ENCODE measurements around the gene ARMH1. TPM values are rescaled to one million over a fixed set of nuclear protein-coding genes. Genes with fewer than 3 reads are reported as not detected.

The ARMH1 gene
- total and polyA plus RNA-seq, 4 donors = 0.63 to 6.7 (median 1.8) TPM

GRCh38 chr1:44681905-44682882 is 7.7 kb downstream of the ARMH1 start:
- intact Hi-C loops (cut with DNase I) = no loop called here
- DNase-seq = no peak
- WGBS, 2 donors = 76 to 82% methylated on average over 14 of the region's 14 CpGs

GRCh38 chr1:44682883-44683265 is 8.4 kb downstream of the ARMH1 start:
- intact Hi-C loops (cut with DNase I) = no loop called here
- ATAC-seq (ENCODE audit: low FRiP score) = no peak
- Histone ChIP-seq H3K27ac (ENCODE audit: low read depth in 1 of 2, low read length in 2 of 2) (no peak overlapping the region), H3K9me3 (ENCODE audit: control insufficient read depth, low read length) (no peaks in the 10 kb centered on the region), H3K4me3 (ENCODE audit: low read length in 2 of 2) (no peak overlapping the region), H3K4me1 (ENCODE audit: control insufficient read depth in 1 of 2, insufficient read depth in 2 of 2, low read length in 2 of 2) (no peaks in the 10 kb centered on the region), H3K27me3 (ENCODE audit: control insufficient read depth in 1 of 2, insufficient read depth in 2 of 2, low read length in 1 of 2) (no peaks in the 10 kb centered on the region), H3K36me3 (ENCODE audit: control insufficient read depth in 1 of 2, insufficient read depth in 2 of 2, low read length in 1 of 2) (no peaks in the 10 kb centered on the region)
- DNase-seq = no peak
- 95% methylated on average over 3 of the region's 3 CpGs for WGBS, 2 donors

More at GRCh38 chr1:44681905-44682882, 7.7 kb downstream of the ARMH1 start:
- no peaks in the 10 kb centered on the region for H3K9me3 ChIP-seq (ENCODE audit: control insufficient read depth, low read length)
- H3K27ac ChIP-seq (ENCODE audit: low read depth in 1 of 2, low read length in 2 of 2) = no peak overlapping the region
- no peak for ATAC-seq (ENCODE audit: low FRiP score)
- no peaks in the 10 kb centered on the region for H3K36me3 ChIP-seq (ENCODE audit: control insufficient read depth in 1 of 2, insufficient read depth in 2 of 2, low read length in 1 of 2)
- no peaks in the 10 kb centered on the region for H3K4me1 ChIP-seq (ENCODE audit: control insufficient read depth in 1 of 2, insufficient read depth in 2 of 2, low read length in 2 of 2)
- no peaks in the 10 kb centered on the region for H3K27me3 ChIP-seq (ENCODE audit: control insufficient read depth in 1 of 2, insufficient read depth in 2 of 2, low read length in 1 of 2)
- no peak overlapping the region for H3K4me3 ChIP-seq (ENCODE audit: low read length in 2 of 2)

GRCh38 chr1:44684525-44684924 is 10.0 kb downstream of the ARMH1 start:
- H3K27me3 ChIP-seq (ENCODE audit: control insufficient read depth in 1 of 2, insufficient read depth in 2 of 2, low read length in 1 of 2) = no peaks in the 10 kb centered on the region
- H3K36me3 ChIP-seq (ENCODE audit: control insufficient read depth in 1 of 2, insufficient read depth in 2 of 2, low read length in 1 of 2) = no peaks in the 10 kb centered on the region
- intact Hi-C loops (cut with DNase I) = no loop called here
- no peak for DNase-seq
- H3K4me3 ChIP-seq (ENCODE audit: low read length in 2 of 2) = no peak overlapping the region
- 89 to 92% methylated on average over 1 of the region's 1 CpG for WGBS, 2 donors
- H3K9me3 ChIP-seq (ENCODE audit: control insufficient read depth, low read length) = no peaks in the 10 kb centered on the region
- no peak overlapping the region for H3K27ac ChIP-seq (ENCODE audit: low read depth in 1 of 2, low read length in 2 of 2)
- no peaks in the 10 kb centered on the region for H3K4me1 ChIP-seq (ENCODE audit: control insufficient read depth in 1 of 2, insufficient read depth in 2 of 2, low read length in 2 of 2)
- no peak for ATAC-seq (ENCODE audit: low FRiP score)

GRCh38 chr1:44685218-44685617 is 10.7 kb downstream of the ARMH1 start:
- H3K27ac ChIP-seq (ENCODE audit: low read depth in 1 of 2, low read length in 2 of 2) = no peak overlapping the region
- intact Hi-C loops (cut with DNase I) = no loop called here
- 88 to 92% methylated on average over 4 of the region's 4 CpGs for WGBS, 2 donors
- DNase-seq = no peak
- no peaks in the 10 kb centered on the region for H3K9me3 ChIP-seq (ENCODE audit: control insufficient read depth, low read length)
- H3K4me1 ChIP-seq (ENCODE audit: control insufficient read depth in 1 of 2, insufficient read depth in 2 of 2, low read length in 2 of 2) = no peaks in the 10 kb centered on the region
- no peaks in the 10 kb centered on the region for H3K27me3 ChIP-seq (ENCODE audit: control insufficient read depth in 1 of 2, insufficient read depth in 2 of 2, low read length in 1 of 2)
- no peaks in the 10 kb centered on the region for H3K36me3 ChIP-seq (ENCODE audit: control insufficient read depth in 1 of 2, insufficient read depth in 2 of 2, low read length in 1 of 2)
- H3K4me3 ChIP-seq (ENCODE audit: low read length in 2 of 2) = no peak overlapping the region
- ATAC-seq (ENCODE audit: low FRiP score) = no peak

GRCh38 chr1:44685881-44686280 is 11.4 kb downstream of the ARMH1 start:
- 81% methylated on average over 8 of the region's 8 CpGs for WGBS, 2 donors
- DNase-seq = no peak
- intact Hi-C loops (cut with DNase I) = no loop called here
- Histone ChIP-seq H3K9me3 (ENCODE audit: control insufficient read depth, low read length) (no peaks in the 10 kb centered on the region), H3K36me3 (ENCODE audit: control insufficient read depth in 1 of 2, insufficient read depth in 2 of 2, low read length in 1 of 2) (no peaks in the 10 kb centered on the region), H3K27me3 (ENCODE audit: control insufficient read depth in 1 of 2, insufficient read depth in 2 of 2, low read length in 1 of 2) (no peaks in the 10 kb centered on the region), H3K27ac (ENCODE audit: low read depth in 1 of 2, low read length in 2 of 2) (no peak overlapping the region), H3K4me3 (ENCODE audit: low read length in 2 of 2) (no peak overlapping the region), H3K4me1 (ENCODE audit: control insufficient read depth in 1 of 2, insufficient read depth in 2 of 2, low read length in 2 of 2) (no peaks in the 10 kb centered on the region)
- ATAC-seq (ENCODE audit: low FRiP score) = no peak

GRCh38 chr1:44688760-44689446 is 14.4 kb downstream of the ARMH1 start:
- intact Hi-C loops (cut with DNase I) = no loop called here
- Histone ChIP-seq H3K36me3 (ENCODE audit: control insufficient read depth in 1 of 2, insufficient read depth in 2 of 2, low read length in 1 of 2) (no peaks in the 10 kb centered on the region), H3K9me3 (ENCODE audit: control insufficient read depth, low read length) (no peaks in the 10 kb centered on the region), H3K27ac (ENCODE audit: low read depth in 1 of 2, low read length in 2 of 2) (no peak overlapping the region), H3K27me3 (ENCODE audit: control insufficient read depth in 1 of 2, insufficient read depth in 2 of 2, low read length in 1 of 2) (no peaks in the 10 kb centered on the region), H3K4me3 (ENCODE audit: low read length in 2 of 2) (no peak overlapping the region), H3K4me1 (ENCODE audit: control insufficient read depth in 1 of 2, insufficient read depth in 2 of 2, low read length in 2 of 2) (no peaks in the 10 kb centered on the region)
- no peak for ATAC-seq (ENCODE audit: low FRiP score)
- no peak for DNase-seq
- 84% methylated on average over 12 of the region's 12 CpGs for WGBS, 2 donors

- Histone ChIP-seq H3K4me3 (ENCODE audit: low read length in 2 of 2) (no peak overlapping the region), H3K9me3 (ENCODE audit: control insufficient read depth, low read length) (no peaks in the 10 kb centered on the region), H3K4me1 (ENCODE audit: control insufficient read depth in 1 of 2, insufficient read depth in 2 of 2, low read length in 2 of 2) (no peaks in the 10 kb centered on the region), H3K36me3 (ENCODE audit: control insufficient read depth in 1 of 2, insufficient read depth in 2 of 2, low read length in 1 of 2) (no peaks in the 10 kb centered on the region), H3K27me3 (ENCODE audit: control insufficient read depth in 1 of 2, insufficient read depth in 2 of 2, low read length in 1 of 2) (no peaks in the 10 kb centered on the region), H3K27ac (ENCODE audit: low read depth in 1 of 2, low read length in 2 of 2) (no peak overlapping the region)
- DNase-seq (no peak), ATAC-seq (ENCODE audit: low FRiP score) (no peak)
- 74 to 83% methylated on average over 3 of the region's 3 CpGs for WGBS, 2 donors
- intact Hi-C loops (cut with DNase I) = no loop called here
Measured at GRCh38 chr1:44689447-44689765, 14.9 kb downstream of the ARMH1 start.

- Histone ChIP-seq H3K36me3 (ENCODE audit: control insufficient read depth in 1 of 2, insufficient read depth in 2 of 2, low read length in 1 of 2) (no peaks in the 10 kb centered on the region), H3K27ac (ENCODE audit: low read depth in 1 of 2, low read length in 2 of 2) (no peak overlapping the region), H3K27me3 (ENCODE audit: control insufficient read depth in 1 of 2, insufficient read depth in 2 of 2, low read length in 1 of 2) (no peaks in the 10 kb centered on the region), H3K4me3 (ENCODE audit: low read length in 2 of 2) (no peak overlapping the region), H3K4me1 (ENCODE audit: control insufficient read depth in 1 of 2, insufficient read depth in 2 of 2, low read length in 2 of 2) (no peaks in the 10 kb centered on the region), H3K9me3 (ENCODE audit: control insufficient read depth, low read length) (no peaks in the 10 kb centered on the region)
- ATAC-seq (ENCODE audit: low FRiP score) = no peak
- intact Hi-C loops (cut with DNase I) = no loop called here
- WGBS, 2 donors = 84 to 90% methylated on average over 2 of the region's 2 CpGs
- no peak for DNase-seq
Measured at GRCh38 chr1:44693159-44693558, 18.6 kb downstream of the ARMH1 start.

- no peak for ATAC-seq (ENCODE audit: low FRiP score)
- WGBS, 2 donors = 88 to 93% methylated on average over 3 of the region's 3 CpGs
- H3K27ac ChIP-seq (ENCODE audit: low read depth in 1 of 2, low read length in 2 of 2) = no peak overlapping the region
- no peaks in the 10 kb centered on the region for H3K4me1 ChIP-seq (ENCODE audit: control insufficient read depth in 1 of 2, insufficient read depth in 2 of 2, low read length in 2 of 2)
- no peaks in the 10 kb centered on the region for H3K36me3 ChIP-seq (ENCODE audit: control insufficient read depth in 1 of 2, insufficient read depth in 2 of 2, low read length in 1 of 2)
- DNase-seq = no peak
- no peak overlapping the region for H3K4me3 ChIP-seq (ENCODE audit: low read length in 2 of 2)
- H3K9me3 ChIP-seq (ENCODE audit: control insufficient read depth, low read length) = no peaks in the 10 kb centered on the region
- intact Hi-C loops (cut with DNase I) = no loop called here
- H3K27me3 ChIP-seq (ENCODE audit: control insufficient read depth in 1 of 2, insufficient read depth in 2 of 2, low read length in 1 of 2) = no peaks in the 10 kb centered on the region
Measured at GRCh38 chr1:44693900-44694299, 19.4 kb downstream of the ARMH1 start.

Measured in aorta (tissue), 5 donors.